Stimulated activated CD4-positive, alpha-beta T cell treated with anti-CD3 and anti-CD28 coated beads, TNF-alpha, amount 100 ng/mL, for 48 hours (primary cell): ENCODE results near the gene XAB2.
"Not testable (repeated sequence)": the region's sequence is repeated elsewhere in the genome, so short reads cannot be mapped to it uniquely, and the experiment has no call there.

Experiments
- DNase-seq, 3 donors: peaks; one replicate each; pipeline ENCODE4 v3.0.0-alpha.2; 2020; ENCODE audit warnings: low read depth in 3 of 3

XAB2 gene

DNA sequence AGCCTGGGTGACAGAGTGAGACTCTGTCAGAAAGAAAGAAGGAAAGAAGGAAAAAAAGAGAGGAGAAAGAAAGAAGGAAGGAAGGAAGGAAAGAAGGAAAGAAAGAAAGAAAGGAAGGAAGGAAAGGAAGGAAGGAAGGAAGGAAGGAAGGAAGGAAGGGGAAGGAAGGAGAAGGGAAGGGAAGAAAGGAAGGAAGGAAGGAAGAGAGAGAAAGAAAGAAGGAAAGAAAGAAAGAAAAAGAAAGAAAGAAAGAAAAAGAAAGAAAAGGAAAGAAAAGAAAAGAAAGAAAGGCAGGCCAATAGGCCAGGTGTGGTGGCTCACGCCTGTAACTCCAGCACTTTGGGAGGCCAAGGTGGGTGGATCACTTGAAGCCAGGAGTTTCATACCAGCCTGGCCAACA is 51.9 kb downstream of the XAB2 start:
- DNase-seq: not testable (repeated sequence)

DNA sequence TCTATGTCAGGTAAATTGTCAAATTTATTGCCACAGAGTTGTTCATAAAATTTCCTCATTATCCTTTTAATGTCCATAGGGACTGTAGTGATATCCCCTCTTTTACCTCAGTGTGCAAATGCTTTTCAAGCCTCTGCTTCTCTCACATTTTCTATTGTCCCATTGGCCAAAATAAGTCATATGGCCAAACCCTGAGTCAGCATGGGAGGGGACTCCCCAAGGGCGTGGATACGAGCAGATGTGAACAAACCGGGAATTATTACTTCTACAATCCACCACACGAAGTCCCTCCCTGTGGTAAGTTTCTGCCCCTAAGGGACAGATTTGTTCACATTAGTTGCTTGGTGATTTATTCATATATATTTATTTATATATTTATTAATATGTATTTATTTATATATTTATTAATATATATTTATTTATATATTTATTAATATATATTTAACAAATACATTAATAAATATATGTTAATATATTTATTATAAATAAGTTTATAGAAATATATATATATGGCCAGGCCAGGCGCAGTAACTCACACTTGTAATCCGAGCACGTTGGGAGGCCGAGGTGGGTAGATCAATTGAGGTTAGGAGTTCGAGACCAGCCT is 53.8 kb downstream of the XAB2 start:
- no peak for DNase-seq

GRCh38 chr19:7570761-7571160 is 58.6 kb downstream of the XAB2 start:
- DNase-seq: no peak
